ENCODE data around the gene CNTNAP2.
"Not testable (repeated sequence)": the region's sequence is repeated elsewhere in the genome, so short reads cannot be mapped to it uniquely, and the experiment has no call there.

Gene CNTNAP2

GRCh38 chr7:146232604-146233003 lies 116.0 kb downstream of the CNTNAP2 start:
- no CpG with 5 or more reads among the region's 2 CpGs for WGBS (ENCODE audit: insufficient coverage)
- ChIA-PET POLR2A (no interaction called here), CTCF (no interaction called here)
- no peaks in the 10 kb centered on the region for H3K4me1 ChIP-seq (ENCODE audit: control extremely low read depth in 1 of 4, control insufficient read depth in 4 of 4, insufficient read depth in 4 of 4, low read length in 3 of 4)
- H3K27me3 ChIP-seq (replicated peaks in 2 of 5; ENCODE audit: control insufficient read depth in 4 of 5, insufficient read depth in 5 of 5, low read length in 4 of 5), result no peaks in the 10 kb centered on the region
- H3K36me3 ChIP-seq (ENCODE audit: control insufficient read depth in 4 of 4, insufficient read depth in 4 of 4, low read length in 3 of 4), result no peaks in the 10 kb centered on the region
- no peak overlapping the region for H3K27ac ChIP-seq (ENCODE audit: insufficient read depth in 1 of 2, low read depth in 1 of 2, low read length in 2 of 2, poor library complexity in 1 of 2, severe bottlenecking in 2 of 2)
- H3K9me3 ChIP-seq (ENCODE audit: control extremely low read depth in 1 of 5, control insufficient read depth in 4 of 5, insufficient read depth in 2 of 5, low read depth in 1 of 5, low read length in 4 of 5), result no peaks in the 10 kb centered on the region
- H3K4me3 ChIP-seq (ENCODE audit: control insufficient read depth in 1 of 7, extremely low read depth in 1 of 7, insufficient read depth in 4 of 7, low read depth in 2 of 7, low read length in 6 of 7), result no peak overlapping the region
- no peak for DNase-seq

- Histone ChIP-seq H3K27me3 (replicated peaks in 2 of 5; ENCODE audit: control insufficient read depth in 4 of 5, insufficient read depth in 5 of 5, low read length in 4 of 5) (no peaks in the 10 kb centered on the region), H3K4me3 (ENCODE audit: control insufficient read depth in 1 of 7, extremely low read depth in 1 of 7, insufficient read depth in 4 of 7, low read depth in 2 of 7, low read length in 6 of 7) (no peak overlapping the region), H3K4me1 (ENCODE audit: control extremely low read depth in 1 of 4, control insufficient read depth in 4 of 4, insufficient read depth in 4 of 4, low read length in 3 of 4) (no peaks in the 10 kb centered on the region), H3K9me3 (ENCODE audit: control extremely low read depth in 1 of 5, control insufficient read depth in 4 of 5, insufficient read depth in 2 of 5, low read depth in 1 of 5, low read length in 4 of 5) (no peaks in the 10 kb centered on the region), H3K27ac (ENCODE audit: insufficient read depth in 1 of 2, low read depth in 1 of 2, low read length in 2 of 2, poor library complexity in 1 of 2, severe bottlenecking in 2 of 2) (no peak overlapping the region), H3K36me3 (ENCODE audit: control insufficient read depth in 4 of 4, insufficient read depth in 4 of 4, low read length in 3 of 4) (no peaks in the 10 kb centered on the region)
- CTCF ChIA-PET, result no interaction called here
- POLR2A ChIA-PET, result no interaction called here
- no peak for DNase-seq
- WGBS (ENCODE audit: insufficient coverage), result 100% methylated on average over 1 of the region's 1 CpG
These were observed 118.6 kb downstream of the CNTNAP2 start for GRCh38 chr7:146235195-146235594.

- Histone ChIP-seq H3K27me3 (replicated peaks in 2 of 5; ENCODE audit: control insufficient read depth in 4 of 5, insufficient read depth in 5 of 5, low read length in 4 of 5) (no peaks in the 10 kb centered on the region), H3K36me3 (ENCODE audit: control insufficient read depth in 4 of 4, insufficient read depth in 4 of 4, low read length in 3 of 4) (no peaks in the 10 kb centered on the region), H3K27ac (ENCODE audit: insufficient read depth in 1 of 2, low read depth in 1 of 2, low read length in 2 of 2, poor library complexity in 1 of 2, severe bottlenecking in 2 of 2) (no peak overlapping the region), H3K4me1 (ENCODE audit: control extremely low read depth in 1 of 4, control insufficient read depth in 4 of 4, insufficient read depth in 4 of 4, low read length in 3 of 4) (no peaks in the 10 kb centered on the region), H3K9me3 (ENCODE audit: control extremely low read depth in 1 of 5, control insufficient read depth in 4 of 5, insufficient read depth in 2 of 5, low read depth in 1 of 5, low read length in 4 of 5) (no peaks in the 10 kb centered on the region), H3K4me3 (ENCODE audit: control insufficient read depth in 1 of 7, extremely low read depth in 1 of 7, insufficient read depth in 4 of 7, low read depth in 2 of 7, low read length in 6 of 7) (no peak overlapping the region)
- CTCF ChIA-PET, result interaction anchor here (1.0 kb wide), 1 partner anchor 114 kb away, joined by 3 read pairs; no protein-coding TSS in a partner anchor
- POLR2A ChIA-PET, result no interaction called here
- no peak for DNase-seq
These were observed 126.1 kb downstream of the CNTNAP2 start for GRCh38 chr7:146242661-146243060.

- H3K9me3 ChIP-seq (ENCODE audit: control extremely low read depth in 1 of 5, control insufficient read depth in 4 of 5, insufficient read depth in 2 of 5, low read depth in 1 of 5, low read length in 4 of 5); CTCF ChIA-PET; H3K4me1 ChIP-seq (ENCODE audit: control extremely low read depth in 1 of 4, control insufficient read depth in 4 of 4, insufficient read depth in 4 of 4, low read length in 3 of 4); H3K27ac ChIP-seq (ENCODE audit: insufficient read depth in 1 of 2, low read depth in 1 of 2, low read length in 2 of 2, poor library complexity in 1 of 2, severe bottlenecking in 2 of 2); H3K27me3 ChIP-seq (replicated peaks in 2 of 5; ENCODE audit: control insufficient read depth in 4 of 5, insufficient read depth in 5 of 5, low read length in 4 of 5); H3K36me3 ChIP-seq (ENCODE audit: control insufficient read depth in 4 of 4, insufficient read depth in 4 of 4, low read length in 3 of 4); POLR2A ChIA-PET; DNase-seq: not testable (repeated sequence)
- 62% methylated on average over 14 of the region's 15 CpGs for WGBS (ENCODE audit: insufficient coverage)
- H3K4me3 ChIP-seq (ENCODE audit: control insufficient read depth in 1 of 7, extremely low read depth in 1 of 7, insufficient read depth in 4 of 7, low read depth in 2 of 7, low read length in 6 of 7), result peak overlapping the region in 1 of 7 experiments; percentile 11
These were observed 131.4 kb downstream of the CNTNAP2 start for GRCh38 chr7:146247991-146248390.

GRCh38 chr7:146248744-146249143 lies 132.1 kb downstream of the CNTNAP2 start:
- 42% methylated on average over 4 of the region's 7 CpGs for WGBS (ENCODE audit: insufficient coverage)

GRCh38 chr7:146249272-146249671 lies 132.7 kb downstream of the CNTNAP2 start:
- Histone ChIP-seq H3K27me3 (replicated peaks in 2 of 5; ENCODE audit: control insufficient read depth in 4 of 5, insufficient read depth in 5 of 5, low read length in 4 of 5) (no peaks in the 10 kb centered on the region), H3K36me3 (ENCODE audit: control insufficient read depth in 4 of 4, insufficient read depth in 4 of 4, low read length in 3 of 4) (no peaks in the 10 kb centered on the region), H3K4me3 (ENCODE audit: control insufficient read depth in 1 of 7, extremely low read depth in 1 of 7, insufficient read depth in 4 of 7, low read depth in 2 of 7, low read length in 6 of 7) (no peak overlapping the region), H3K9me3 (ENCODE audit: control extremely low read depth in 1 of 5, control insufficient read depth in 4 of 5, insufficient read depth in 2 of 5, low read depth in 1 of 5, low read length in 4 of 5) (no peaks in the 10 kb centered on the region), H3K27ac (ENCODE audit: insufficient read depth in 1 of 2, low read depth in 1 of 2, low read length in 2 of 2, poor library complexity in 1 of 2, severe bottlenecking in 2 of 2) (no peak overlapping the region), H3K4me1 (ENCODE audit: control extremely low read depth in 1 of 4, control insufficient read depth in 4 of 4, insufficient read depth in 4 of 4, low read length in 3 of 4) (no peaks in the 10 kb centered on the region)
- no CpG with 5 or more reads among the region's 2 CpGs for WGBS (ENCODE audit: insufficient coverage)
- CTCF ChIA-PET, result no interaction called here
- POLR2A ChIA-PET, result no interaction called here
- no peak for DNase-seq

More at GRCh38 chr7:146248744-146249143, 132.1 kb downstream of the CNTNAP2 start:
- H3K27me3 ChIP-seq (replicated peaks in 2 of 5; ENCODE audit: control insufficient read depth in 4 of 5, insufficient read depth in 5 of 5, low read length in 4 of 5); DNase-seq; H3K4me1 ChIP-seq (ENCODE audit: control extremely low read depth in 1 of 4, control insufficient read depth in 4 of 4, insufficient read depth in 4 of 4, low read length in 3 of 4); H3K27ac ChIP-seq (ENCODE audit: insufficient read depth in 1 of 2, low read depth in 1 of 2, low read length in 2 of 2, poor library complexity in 1 of 2, severe bottlenecking in 2 of 2); POLR2A ChIA-PET; H3K4me3 ChIP-seq (ENCODE audit: control insufficient read depth in 1 of 7, extremely low read depth in 1 of 7, insufficient read depth in 4 of 7, low read depth in 2 of 7, low read length in 6 of 7); CTCF ChIA-PET; H3K36me3 ChIP-seq (ENCODE audit: control insufficient read depth in 4 of 4, insufficient read depth in 4 of 4, low read length in 3 of 4); H3K9me3 ChIP-seq (ENCODE audit: control extremely low read depth in 1 of 5, control insufficient read depth in 4 of 5, insufficient read depth in 2 of 5, low read depth in 1 of 5, low read length in 4 of 5): not testable (repeated sequence)

GRCh38 chr7:146255609-146256008 lies 139.0 kb downstream of the CNTNAP2 start:
- no peak for DNase-seq
- Histone ChIP-seq H3K4me3 (ENCODE audit: control insufficient read depth in 1 of 7, extremely low read depth in 1 of 7, insufficient read depth in 4 of 7, low read depth in 2 of 7, low read length in 6 of 7) (no peak overlapping the region), H3K36me3 (ENCODE audit: control insufficient read depth in 4 of 4, insufficient read depth in 4 of 4, low read length in 3 of 4) (no peaks in the 10 kb centered on the region), H3K4me1 (ENCODE audit: control extremely low read depth in 1 of 4, control insufficient read depth in 4 of 4, insufficient read depth in 4 of 4, low read length in 3 of 4) (no peaks in the 10 kb centered on the region), H3K9me3 (ENCODE audit: control extremely low read depth in 1 of 5, control insufficient read depth in 4 of 5, insufficient read depth in 2 of 5, low read depth in 1 of 5, low read length in 4 of 5) (peaks cover 0 to 3% (median 0%) of the 10 kb centered on the region in 5 experiments), H3K27ac (ENCODE audit: insufficient read depth in 1 of 2, low read depth in 1 of 2, low read length in 2 of 2, poor library complexity in 1 of 2, severe bottlenecking in 2 of 2) (no peak overlapping the region), H3K27me3 (replicated peaks in 2 of 5; ENCODE audit: control insufficient read depth in 4 of 5, insufficient read depth in 5 of 5, low read length in 4 of 5) (no peaks in the 10 kb centered on the region)
- ChIA-PET CTCF (no interaction called here), POLR2A (no interaction called here)
- 93% methylated on average over 3 of the region's 3 CpGs for WGBS (ENCODE audit: insufficient coverage)

Data from common myeloid progenitor, CD34-positive (primary cell).